GM21723 (cell line): ENCODE data around the gene CHCHD6.

Experiments
- ATAC-seq: cut with Tn5 transposase; IDR thresholded peaks from one replicate; pipeline ENCODE4 v1.9.1; 2021; ENCODE audit warnings: mild to moderate bottlenecking, moderate library complexity; ENCODE audit not compliant: unreplicated experiment

The CHCHD6 gene

DNA sequence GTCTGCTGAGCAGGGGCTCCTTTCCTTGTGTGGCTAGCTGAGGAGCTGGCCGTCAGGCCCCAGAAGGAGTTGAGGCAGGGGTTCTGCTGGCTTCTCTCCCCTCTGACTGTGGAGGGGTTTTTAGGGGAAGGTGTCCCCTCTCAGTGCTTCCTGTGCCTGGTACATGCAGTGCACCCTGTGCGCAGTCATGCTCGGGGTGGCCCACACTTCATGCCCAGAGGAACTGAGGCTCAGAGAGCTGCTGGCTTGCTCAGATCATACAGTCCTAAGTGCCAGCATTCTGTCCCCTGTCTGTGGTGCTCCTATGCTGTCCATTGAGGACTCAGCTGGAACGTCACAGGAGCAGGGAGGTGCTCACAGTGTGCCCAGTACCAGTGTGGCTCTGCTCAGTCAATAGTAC, 211.0 kb downstream of the CHCHD6 start:
- ATAC-seq, result no peak

DNA sequence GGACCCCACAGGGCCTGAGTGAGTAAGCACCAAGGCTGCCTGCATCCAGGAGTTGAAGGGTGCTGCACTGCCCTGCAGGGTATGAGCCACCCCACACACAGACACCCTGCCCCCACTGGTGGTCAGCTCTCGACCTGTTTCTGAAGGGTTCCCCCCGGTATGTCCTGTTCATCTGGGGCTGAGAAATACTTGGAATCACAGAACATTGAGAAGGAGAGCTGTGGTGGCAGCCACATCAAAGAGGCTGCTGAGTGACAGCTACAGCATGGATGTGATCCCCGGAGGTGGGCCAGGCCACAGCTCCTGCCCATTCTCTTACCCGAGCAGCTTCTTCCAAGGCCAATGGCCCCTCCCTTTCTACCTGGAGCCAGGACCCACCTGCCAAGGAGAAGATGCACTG, 212.5 kb downstream of the CHCHD6 start:
- ATAC-seq, result no peak

DNA sequence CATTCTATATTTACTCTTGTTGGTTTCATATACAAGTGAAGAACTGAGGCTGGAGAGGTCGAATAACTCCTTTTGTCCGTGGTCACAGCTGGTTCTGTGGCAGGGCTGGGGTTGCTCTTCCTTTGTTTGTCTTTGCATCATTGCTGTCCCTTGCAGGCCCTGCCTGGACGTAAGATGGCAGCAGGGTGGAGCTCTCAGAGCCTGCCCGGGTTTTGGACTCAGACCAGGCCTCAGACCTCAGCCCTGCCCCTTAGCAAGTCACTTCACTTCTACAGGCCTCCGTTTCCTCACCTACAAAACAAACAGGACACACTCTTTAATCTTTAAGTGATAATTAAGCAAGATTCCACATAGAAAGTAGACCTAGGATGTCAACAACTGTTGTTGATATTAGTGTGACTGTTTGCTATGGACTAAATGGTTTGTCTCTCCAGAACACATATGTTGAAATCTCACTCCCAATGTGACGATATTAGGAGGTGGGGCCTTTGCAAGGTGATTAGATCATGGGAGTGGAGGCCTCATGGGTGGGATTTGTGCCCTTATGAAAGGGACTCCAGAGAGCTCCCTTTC, 213.3 kb downstream of the CHCHD6 start:
- ATAC-seq, result no peak

DNA sequence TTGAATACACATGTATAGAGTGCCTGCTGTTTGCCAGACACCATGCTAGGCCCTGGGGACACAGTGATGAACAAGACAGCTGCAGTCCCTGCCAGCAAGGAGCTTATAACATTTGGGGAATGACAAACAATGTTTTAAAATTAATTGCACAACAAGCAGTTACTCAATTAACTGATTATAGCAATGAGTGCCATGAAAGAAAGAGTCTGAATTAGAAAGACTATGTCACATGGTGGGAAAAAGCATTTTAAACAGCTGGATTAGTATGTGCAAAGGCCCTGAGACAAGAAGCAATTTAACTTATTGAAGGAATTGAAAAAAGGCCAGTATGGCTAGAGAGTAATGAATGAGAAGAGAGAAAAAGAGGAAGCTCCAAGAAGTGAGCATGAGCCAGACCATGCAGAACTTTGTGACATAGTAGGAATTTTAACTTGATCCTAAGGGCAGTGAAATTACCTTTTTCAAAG, 214.3 kb downstream of the CHCHD6 start:
- ATAC-seq, result no peak

DNA sequence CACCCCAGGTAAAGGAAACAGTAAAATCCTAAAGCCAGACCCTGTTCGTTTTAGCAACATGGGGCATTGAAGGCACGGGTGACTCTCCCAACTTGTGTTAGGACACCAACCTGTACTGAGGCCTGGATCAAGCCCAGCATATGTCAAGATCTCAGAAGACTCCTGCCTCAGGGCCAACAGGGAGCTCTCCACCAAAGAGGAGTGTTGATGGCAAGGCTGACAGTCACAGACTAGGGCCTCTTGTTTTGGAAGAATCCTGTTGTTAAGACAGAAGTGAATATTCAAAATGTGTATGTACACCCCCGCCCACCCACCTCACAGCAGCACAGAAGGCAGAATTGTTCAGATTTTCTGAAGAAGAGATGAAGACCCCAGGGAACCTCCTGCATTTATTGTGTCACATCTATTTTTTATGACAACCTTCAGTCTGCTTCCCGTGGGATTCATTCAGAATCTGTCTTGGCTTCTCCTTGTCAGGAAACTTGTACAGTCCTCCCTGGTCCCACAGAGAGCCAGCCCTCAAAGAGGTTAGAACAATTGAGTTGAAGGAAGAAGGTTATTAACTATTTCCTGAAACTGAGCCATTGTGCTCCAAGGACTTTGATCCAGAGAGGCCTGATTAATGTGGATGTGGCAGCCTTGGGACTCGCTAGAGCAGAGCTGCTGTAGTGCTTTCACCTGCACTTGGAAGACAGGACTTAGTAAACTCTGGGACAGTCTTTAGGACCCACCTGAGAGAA, 217.2 kb downstream of the CHCHD6 start:
- no peak for ATAC-seq

DNA sequence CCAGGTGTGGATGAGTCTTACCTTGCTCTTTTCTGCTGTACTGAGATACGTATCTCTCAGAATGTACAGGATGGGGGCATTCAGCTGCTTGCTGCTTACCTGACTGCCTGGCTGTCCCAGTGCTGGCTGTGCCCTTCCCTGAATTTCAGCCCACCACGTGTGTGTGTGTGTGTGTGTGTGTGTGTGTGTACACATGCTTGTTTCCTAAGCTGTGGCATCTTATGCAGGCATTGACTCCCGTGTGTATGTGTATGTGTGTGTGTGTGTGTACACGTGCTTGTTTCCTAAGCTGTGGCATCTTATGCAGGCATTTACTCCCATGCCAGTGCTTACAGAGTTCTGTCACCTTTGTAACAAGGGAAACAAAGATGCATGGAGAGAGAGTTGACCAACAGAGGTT, 218.4 kb downstream of the CHCHD6 start:
- ATAC-seq, result no peak

DNA sequence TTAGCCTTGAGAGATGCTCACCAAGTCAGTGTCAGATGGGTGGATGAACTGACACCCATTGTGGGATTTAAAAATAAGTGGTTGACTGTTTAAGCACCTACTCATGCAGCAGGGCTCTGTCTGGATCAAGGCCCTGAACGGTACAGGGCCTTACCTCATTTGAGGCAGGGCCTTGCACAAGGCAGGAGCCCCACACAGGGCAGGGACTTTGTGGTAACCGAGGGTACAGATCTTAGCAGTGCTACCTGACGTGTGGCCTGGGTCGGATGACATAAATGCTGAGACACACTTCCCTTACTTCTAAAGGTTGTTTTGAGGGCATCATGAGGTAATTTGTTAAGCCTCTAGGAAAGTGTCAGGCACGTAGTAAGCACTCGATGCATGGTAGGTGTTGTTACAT, 219.4 kb downstream of the CHCHD6 start:
- ATAC-seq, result no peak

DNA sequence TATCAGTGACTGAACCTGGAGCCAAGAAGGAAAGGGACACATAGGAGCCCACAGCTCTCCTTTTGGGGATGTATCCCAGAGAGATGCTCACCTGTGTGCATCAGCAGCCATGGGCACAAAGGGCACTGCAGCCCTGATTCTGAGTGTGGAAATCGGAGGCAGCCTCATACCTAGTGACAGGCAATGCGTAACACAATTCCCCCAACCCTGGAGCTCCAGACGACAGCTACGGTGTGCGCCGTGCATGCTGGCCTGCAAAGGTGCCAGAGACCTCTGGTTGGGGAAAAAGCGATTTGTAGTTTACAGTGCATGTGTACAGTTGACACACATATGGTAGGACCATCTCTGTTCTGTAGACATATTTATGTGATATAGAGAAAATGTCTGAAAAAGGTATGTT, 219.9 kb downstream of the CHCHD6 start:
- no peak for ATAC-seq

DNA sequence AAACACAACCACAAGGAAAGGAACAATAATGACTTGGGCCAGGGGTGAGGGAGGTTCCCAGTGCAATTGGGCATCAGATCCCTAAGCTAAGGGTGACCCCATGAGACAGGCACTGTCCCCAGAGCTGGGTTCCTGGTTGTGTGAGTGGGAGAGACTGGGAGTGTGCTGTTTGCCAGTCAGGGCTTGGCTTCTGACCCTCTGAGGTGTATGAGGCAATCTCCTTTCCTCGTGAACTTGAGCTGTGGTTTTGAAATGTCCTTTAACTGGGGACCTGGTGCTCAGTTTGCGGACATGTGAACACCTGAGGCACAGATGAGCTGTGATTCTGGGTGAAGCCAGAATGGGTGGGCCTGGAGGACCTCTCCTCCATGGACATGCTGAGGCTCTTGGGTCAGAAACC, 220.4 kb downstream of the CHCHD6 start:
- no peak for ATAC-seq

DNA sequence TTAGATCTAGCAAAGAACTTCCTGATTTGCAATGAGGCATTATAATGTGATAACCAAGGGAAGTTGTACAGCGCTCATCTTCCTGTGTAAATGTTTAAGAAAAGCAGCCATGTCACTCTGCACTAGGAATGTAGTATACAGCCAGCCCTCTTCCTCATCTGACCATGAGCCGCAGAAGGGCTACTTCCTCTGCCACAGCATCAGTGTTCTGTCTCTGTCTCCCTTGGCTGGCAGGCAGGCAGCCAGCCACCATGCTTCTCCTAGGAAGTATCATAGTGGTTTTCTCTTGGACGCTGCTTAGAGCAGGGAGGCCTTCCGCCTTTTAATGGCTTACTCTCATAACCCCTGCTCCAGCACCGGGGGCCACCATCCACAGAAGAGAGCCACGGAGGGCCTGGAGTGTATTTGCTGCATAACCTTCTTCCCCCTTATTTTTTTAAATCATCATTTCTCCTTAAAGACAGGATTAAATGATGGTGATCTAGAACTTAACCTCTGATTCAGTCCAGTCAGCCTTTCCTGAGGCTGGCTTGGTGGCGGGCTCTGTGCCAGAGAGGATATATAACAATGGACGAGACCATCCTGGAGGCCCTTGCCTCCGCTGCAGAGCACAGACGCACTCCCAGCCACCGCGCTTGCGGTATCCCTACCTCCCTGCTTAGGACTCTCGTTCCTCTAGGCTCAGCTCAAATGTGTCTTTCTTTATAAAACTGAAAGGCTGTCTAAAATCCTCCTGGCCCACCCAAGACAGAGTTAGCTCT, 221.6 kb downstream of the CHCHD6 start:
- ATAC-seq, result no peak

DNA sequence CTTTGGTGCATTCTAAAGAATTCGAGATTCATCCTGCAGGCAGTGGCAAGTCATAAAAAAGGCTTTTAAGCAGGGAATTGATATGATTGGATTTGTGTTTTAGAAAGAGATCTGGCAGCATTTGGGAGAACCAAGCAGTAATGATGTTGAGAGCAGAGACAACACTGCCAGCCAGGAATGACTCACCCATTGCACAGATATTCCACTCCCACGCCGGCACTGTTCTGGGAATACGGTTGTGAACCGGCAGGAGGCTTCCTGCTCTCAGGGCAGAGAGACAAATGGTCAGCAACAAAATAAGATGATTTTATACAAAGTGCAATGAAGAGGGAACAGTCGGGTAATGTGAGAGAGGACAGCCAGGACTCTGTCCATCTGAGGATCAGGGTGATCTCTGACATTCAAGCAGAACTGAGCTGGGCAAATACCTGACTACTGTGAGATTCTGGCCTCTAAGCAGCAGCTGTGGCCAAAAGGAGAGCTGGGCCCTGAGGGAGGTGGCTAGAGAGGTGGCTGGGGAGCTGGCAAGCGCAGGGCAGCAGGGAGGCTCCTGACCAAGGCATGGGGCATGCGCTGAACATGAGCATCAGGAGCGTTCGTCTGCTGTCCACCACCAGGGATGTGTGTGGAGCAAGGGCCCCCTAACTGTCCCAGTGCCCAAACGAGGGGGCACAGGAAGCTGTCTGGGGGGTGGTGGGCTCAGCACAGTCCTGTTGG, 222.8 kb downstream of the CHCHD6 start:
- ATAC-seq, result no peak

DNA sequence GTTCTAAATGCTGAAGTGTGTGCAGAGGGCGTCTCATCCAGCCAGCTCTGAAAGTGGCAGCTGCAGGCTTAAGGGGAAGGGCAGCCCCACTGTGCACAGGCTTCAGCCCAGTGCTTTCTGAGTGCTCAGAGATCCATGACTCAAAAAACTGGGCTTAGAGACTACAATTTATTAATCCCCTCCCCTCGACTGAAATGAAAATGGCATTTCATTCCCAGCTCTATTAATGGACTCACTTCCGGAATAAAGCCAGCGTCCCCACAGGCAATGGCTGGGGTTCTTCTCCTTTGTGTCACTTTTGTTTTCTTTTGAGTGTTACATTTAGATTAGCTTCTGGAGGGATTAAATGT, 223.3 kb downstream of the CHCHD6 start:
- no peak for ATAC-seq

DNA sequence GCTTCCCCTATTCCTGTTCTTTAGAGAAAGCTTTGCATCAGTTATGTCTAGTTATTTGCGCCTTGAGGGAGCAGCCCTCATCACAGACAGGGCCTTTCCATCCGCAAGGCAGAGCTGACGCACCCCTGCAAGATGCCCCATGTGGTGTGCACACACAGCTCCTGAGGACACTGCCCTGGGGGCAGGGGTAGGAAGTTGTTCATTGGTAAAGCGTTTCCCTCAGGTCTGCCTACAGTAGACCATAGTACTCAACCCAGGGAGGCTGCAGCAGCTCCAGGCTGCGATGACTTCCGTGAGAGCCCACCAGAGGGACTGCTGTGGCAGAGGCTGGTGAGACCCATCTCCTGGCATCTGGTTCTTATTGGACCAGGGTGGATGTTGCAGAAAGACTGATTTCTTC, 223.8 kb downstream of the CHCHD6 start:
- ATAC-seq, result no peak

DNA sequence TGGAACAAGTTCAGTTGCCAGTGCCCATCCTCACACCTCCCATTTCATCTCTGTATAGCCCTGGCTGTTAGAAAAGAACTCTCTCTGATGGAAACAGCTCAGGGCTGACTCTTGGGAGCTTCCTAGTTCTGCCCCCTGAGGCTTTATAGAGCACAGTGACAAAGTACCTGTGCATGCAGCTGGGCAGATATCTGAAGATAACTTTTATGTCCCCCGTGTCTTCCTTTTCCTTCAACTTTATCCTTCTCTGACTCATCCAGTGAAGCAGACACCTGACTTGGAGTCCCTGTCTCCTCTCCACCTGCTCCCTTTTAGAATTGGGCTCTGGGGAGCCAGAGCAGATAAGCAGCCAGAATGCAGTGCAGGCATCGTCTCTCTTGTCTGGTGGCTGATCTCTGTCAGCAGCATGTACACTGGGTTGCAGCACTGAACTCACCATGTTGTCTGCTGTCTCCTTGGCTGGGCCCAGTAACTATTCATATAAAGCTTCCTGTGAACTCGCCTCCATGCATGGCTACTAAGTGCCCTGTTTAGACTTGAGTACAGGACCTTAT, 225.0 kb downstream of the CHCHD6 start:
- ATAC-seq, result no peak

DNA sequence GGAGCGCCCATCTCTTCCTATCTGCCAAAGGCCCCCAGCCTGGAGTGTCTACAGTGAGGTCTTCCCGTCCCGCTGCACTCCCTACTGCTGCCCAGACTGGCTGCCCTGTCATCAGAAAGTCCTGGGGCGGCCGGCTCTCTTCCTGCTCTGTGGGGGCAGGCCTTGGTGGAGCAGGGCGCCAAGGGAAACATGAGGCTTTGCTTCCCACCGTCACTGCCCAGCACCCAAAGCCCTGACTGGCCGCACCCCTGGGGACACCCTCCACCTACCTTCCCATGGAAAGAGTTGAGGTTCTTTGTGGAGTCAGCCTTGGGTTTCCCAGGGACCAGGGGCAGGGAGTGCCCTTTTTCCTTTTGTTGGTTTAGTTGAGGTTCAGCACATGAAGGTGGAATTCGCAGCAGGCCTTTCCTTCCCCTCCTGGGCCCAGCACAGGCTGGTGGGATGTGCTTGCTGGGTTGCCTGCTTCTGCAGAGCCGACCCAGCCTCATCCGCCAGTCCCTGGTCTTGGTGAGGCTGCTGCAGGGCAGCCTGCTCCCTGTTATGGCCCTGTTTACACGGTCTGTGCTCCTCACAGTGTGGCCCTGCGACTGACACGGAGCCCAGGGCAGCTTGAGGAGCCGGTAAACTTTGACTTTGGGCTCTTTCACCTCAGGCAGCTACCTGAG, 227.0 kb downstream of the CHCHD6 start:
- no peak for ATAC-seq

DNA sequence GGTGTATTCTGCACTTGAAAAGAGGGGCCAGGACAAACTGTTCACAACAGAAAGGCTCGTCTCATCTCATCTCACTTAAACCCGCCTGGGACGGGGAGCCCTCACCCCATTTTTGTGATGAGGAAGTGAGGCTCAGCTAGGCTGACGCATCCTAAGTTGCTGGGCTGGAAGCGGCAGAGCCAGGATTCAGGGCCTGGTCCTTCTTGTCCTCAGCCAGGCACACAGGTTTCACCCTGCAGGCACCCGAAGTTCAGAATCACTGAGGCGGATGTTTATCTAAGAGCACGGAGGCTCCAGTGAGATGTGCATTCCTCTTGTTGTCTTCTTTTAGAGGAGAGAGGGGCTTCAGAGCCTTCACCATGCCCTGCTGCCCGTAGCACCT, 227.8 kb downstream of the CHCHD6 start:
- no peak for ATAC-seq

DNA sequence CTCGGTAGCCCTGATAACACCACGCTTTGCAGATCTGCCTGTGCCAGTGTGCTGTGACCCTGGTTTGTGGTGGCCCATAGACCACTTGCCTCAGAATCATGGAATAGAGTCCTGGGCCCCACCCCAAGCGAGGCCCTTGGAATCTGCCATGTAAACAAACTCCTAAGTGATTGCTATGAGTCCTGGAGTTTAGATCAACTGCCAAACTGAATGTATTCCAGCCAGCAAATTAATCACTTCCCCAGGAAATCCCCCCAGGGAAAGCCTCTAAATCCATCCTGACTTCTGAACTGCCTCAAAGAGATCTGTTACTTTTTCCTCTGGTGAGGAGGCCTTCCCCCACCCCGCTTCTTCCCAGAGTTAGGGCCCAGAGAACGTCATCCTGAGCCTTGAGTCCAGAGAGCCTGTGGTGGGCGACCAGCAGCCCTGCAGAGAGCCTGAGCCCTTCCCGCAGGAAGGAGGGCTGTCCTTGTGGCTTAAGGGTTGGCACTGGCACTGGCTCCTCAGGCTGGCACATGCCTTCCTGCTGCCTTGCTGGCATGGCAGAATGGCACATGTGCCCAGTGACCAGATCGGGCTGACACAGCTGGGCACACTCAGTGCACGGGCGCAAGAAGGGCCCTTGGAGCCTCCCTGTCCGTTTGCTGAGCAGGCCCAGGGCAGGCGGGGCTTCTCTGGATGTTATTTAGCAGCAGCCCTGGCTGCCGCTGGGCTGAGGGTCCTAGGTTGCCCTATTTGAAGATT, 228.3 kb downstream of the CHCHD6 start:
- no peak for ATAC-seq

DNA sequence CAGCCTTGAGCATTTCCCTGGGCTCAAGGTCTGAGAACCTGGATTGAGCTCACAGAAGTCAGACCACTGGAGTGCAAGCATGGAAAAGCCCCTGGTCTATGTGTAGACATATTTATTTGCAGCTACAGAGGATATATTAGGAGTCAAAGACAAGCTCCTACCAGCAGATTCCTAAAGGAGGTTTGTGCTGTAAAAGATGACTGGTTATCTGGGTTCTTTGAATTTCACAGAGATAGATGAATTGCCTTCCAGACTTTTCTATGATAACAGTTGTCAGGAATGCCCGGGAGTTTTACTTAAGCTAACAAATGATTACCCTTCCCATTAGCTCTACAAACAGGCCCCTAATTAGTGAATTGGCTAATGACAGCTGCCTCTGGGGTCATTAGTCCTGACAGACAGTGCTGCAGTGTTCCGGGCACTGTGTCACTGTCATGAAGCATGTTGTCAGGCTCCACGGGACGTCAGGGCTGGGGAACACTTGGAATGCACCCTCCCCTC, 230.0 kb downstream of the CHCHD6 start:
- no peak for ATAC-seq

DNA sequence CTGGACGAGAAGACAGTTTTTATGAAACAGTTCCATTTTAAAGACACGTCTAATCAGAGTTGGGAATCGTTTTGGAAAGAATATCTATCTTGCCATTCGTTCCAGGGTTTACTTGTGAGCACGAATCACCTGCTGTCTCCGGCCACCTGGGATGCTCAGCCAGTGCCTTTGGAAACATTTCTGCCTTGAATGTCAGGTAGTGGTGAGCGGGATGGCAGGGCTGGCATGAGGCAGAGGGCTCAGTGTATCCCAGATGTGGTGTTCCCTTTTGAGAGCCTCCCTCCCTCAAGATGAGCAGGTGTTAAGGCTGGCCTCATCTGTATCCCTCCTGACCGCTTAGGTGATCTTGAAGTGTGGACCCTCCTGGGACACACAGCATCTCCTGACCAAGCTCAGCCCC, 231.0 kb downstream of the CHCHD6 start:
- ATAC-seq, result no peak
